Hepatocyte (in vitro differentiated cells): ENCODE results near the gene NME9. TPM values are rescaled to one million over a fixed set of nuclear protein-coding genes. Genes with fewer than 3 reads are reported as not detected.

ENCODE experiments used
- DNase-seq: peaks from one replicate; pipeline ENCODE4 v3.0.0-alpha.2; 2016; ENCODE audit warnings: low spot score
- H2AFZ ChIP-seq: fragments of 200-600 bp; sonication (generic); 2 replicates; pipeline ENCODE4 v1.6.0; 2016; ENCODE audit warnings: antibody characterized with exemption, mild to moderate bottlenecking
- H3K27ac ChIP-seq: fragments of 200-600 bp; sonication (generic); 2 replicates; pipeline ENCODE4 v1.5.1; 2016; ENCODE audit warnings: mild to moderate bottlenecking
- H3K27me3 ChIP-seq: fragments of 200-600 bp; sonication (generic); 2 replicates; pipeline ENCODE4 v1.6.1; 2016
- H3K36me3 ChIP-seq: fragments of 200-600 bp; sonication (generic); replicated peaks from 2 replicates; pipeline ENCODE4 v1.5.1; 2016; ENCODE audit warnings: low read depth; ENCODE audit not compliant: insufficient read depth
- H3K4me1 ChIP-seq: fragments of 200-600 bp; sonication (generic); 2 replicates; pipeline ENCODE4 v1.5.1; 2016; ENCODE audit warnings: mild to moderate bottlenecking, moderate library complexity; ENCODE audit not compliant: insufficient read depth
- H3K4me2 ChIP-seq: fragments of 200-600 bp; sonication (generic); 2 replicates; pipeline ENCODE4 v1.6.0; 2016
- H3K4me3 ChIP-seq: fragments of 200-600 bp; sonication (generic); 2 replicates; pipeline ENCODE4 v1.5.1; 2016; ENCODE audit warnings: mild to moderate bottlenecking
- H3K79me2 ChIP-seq: fragments of 200-600 bp; sonication (generic); 2 replicates; pipeline ENCODE4 v1.6.0; 2017; ENCODE audit warnings: mild to moderate bottlenecking
- H3K9me2 ChIP-seq: fragments of 200-600 bp; sonication (generic); replicated peaks from 2 replicates; pipeline ENCODE4 v1.6.0; 2017; ENCODE audit warnings: mild to moderate bottlenecking; ENCODE audit not compliant: insufficient read depth
- H3K9me3 ChIP-seq: fragments of 200-600 bp; sonication (generic); 2 replicates; pipeline ENCODE4 v1.5.1; 2016; ENCODE audit warnings: low read depth, mild to moderate bottlenecking
- H4K20me1 ChIP-seq: fragments of 200-600 bp; sonication (generic); 2 replicates; pipeline ENCODE4 v1.6.0; 2016; ENCODE audit warnings: mild to moderate bottlenecking; ENCODE audit not compliant: insufficient read depth, poor library complexity, severe bottlenecking
- CTCF ChIP-seq: fragments of 200-600 bp; sonication (generic); IDR thresholded peaks from 2 replicates; pipeline ENCODE4 v1.5.1; 2016; ENCODE audit warnings: antibody characterized with exemption, mild to moderate bottlenecking; ENCODE audit not compliant: poor library complexity
- EZH2 ChIP-seq: fragments of 200-600 bp; sonication (generic); IDR thresholded peaks from 2 replicates; pipeline ENCODE4 v1.6.1; 2016; ENCODE audit warnings: antibody characterized with exemption, mild to moderate bottlenecking, borderline replicate concordance
- EZH2phosphoT487 ChIP-seq: fragments of 200-600 bp; sonication (generic); IDR thresholded peaks from one replicate; pipeline ENCODE4 v1.6.1; 2018; ENCODE audit warnings: antibody characterized with exemption, mild to moderate bottlenecking, low read depth, moderate library complexity; ENCODE audit not compliant: unreplicated experiment, severe bottlenecking
- WGBS: methylation state at CpG from one replicate; pipeline ENCODE4 v1.1.6; 2016; ENCODE audit warnings: low lambda C conversion rate; ENCODE audit errors: missing lambda C conversion rate; 5-methylcytosine and 5-hydroxymethylcytosine counted together
- polyA plus RNA-seq: library from polyadenylated mRNA; unstranded; fragments of >200 nt; fragmentation: Nextera tagmentation; extraction: Ambion mirVana; gene quantifications from 2 replicates; pipeline ENCODE4 v1.2.1, GENCODE V29; 2016
- total RNA-seq: library from RNA; depleted of rRNA; stranded (reverse); fragments of >200 nt; gene quantifications from 2 replicates; pipeline ENCODE4 v1.2.3, GENCODE V29; 2014

NME9 gene
- total and polyA plus RNA-seq, 2 experiments from 2014 or later = 1.0 TPM; not detected in 1

- H3K27ac ChIP-seq = no peak overlapping the region
- no peaks in the 10 kb centered on the region for H3K9me3 ChIP-seq
- no peak for DNase-seq
- no peak overlapping the region for H3K4me2 ChIP-seq
- no peaks in the 10 kb centered on the region for H3K27me3 ChIP-seq
- no peak overlapping the region for H2AFZ ChIP-seq
- no peak for TF ChIP-seq CTCF
- no peak for TF ChIP-seq EZH2
- TF ChIP-seq EZH2phosphoT487 = no peak
- no peak overlapping the region for H3K4me3 ChIP-seq
- no peaks in the 10 kb centered on the region for H3K9me2 ChIP-seq
- no peaks in the 10 kb centered on the region for H3K4me1 ChIP-seq
- H4K20me1 ChIP-seq = no peaks in the 10 kb centered on the region
- no peaks in the 10 kb centered on the region for H3K79me2 ChIP-seq
- H3K36me3 ChIP-seq = no peaks in the 10 kb centered on the region
- whole genome bisulfite sequencing = 100% methylated on average over 1 of the region's 1 CpG
These were observed 31.8 kb downstream of the NME9 start for GRCh38 chr3:138297876-138298275.

GRCh38 chr3:138297059-138297607 is 32.5 kb downstream of the NME9 start:
- no peak for TF ChIP-seq EZH2phosphoT487
- TF ChIP-seq EZH2 = no peak
- TF ChIP-seq CTCF = no peak
- 97% methylated on average over 5 of the region's 5 CpGs for WGBS
- no peaks in the 10 kb centered on the region for H3K36me3 ChIP-seq

GRCh38 chr3:138296639-138297038 is 33.0 kb downstream of the NME9 start:
- no peak overlapping the region for H3K4me2 ChIP-seq
- no peak overlapping the region for H3K27ac ChIP-seq
- no peaks in the 10 kb centered on the region for H3K27me3 ChIP-seq
- H3K79me2 ChIP-seq = no peaks in the 10 kb centered on the region
- no peaks in the 10 kb centered on the region for H3K36me3 ChIP-seq
- H2AFZ ChIP-seq = no peak overlapping the region
- no peaks in the 10 kb centered on the region for H4K20me1 ChIP-seq
- no peak for DNase-seq
- no peaks in the 10 kb centered on the region for H3K4me1 ChIP-seq
- 100% methylated on average over 1 of the region's 1 CpG for WGBS
- no peaks in the 10 kb centered on the region for H3K9me2 ChIP-seq
- no peak for TF ChIP-seq CTCF
- H3K4me3 ChIP-seq = no peak overlapping the region
- no peaks in the 10 kb centered on the region for H3K9me3 ChIP-seq

More at GRCh38 chr3:138297059-138297607, 32.5 kb downstream of the NME9 start:
- Histone ChIP-seq H3K9me2 (no peaks in the 10 kb centered on the region), H3K4me1 (no peaks in the 10 kb centered on the region), H3K27ac (no peak overlapping the region), H3K4me2 (no peak overlapping the region), H3K9me3 (no peaks in the 10 kb centered on the region), H3K4me3 (no peak overlapping the region), H4K20me1 (no peaks in the 10 kb centered on the region), H2AFZ (no peak overlapping the region), H3K27me3 (no peaks in the 10 kb centered on the region), H3K79me2 (no peaks in the 10 kb centered on the region)
- no peak for DNase-seq

GRCh38 chr3:138289701-138290100 is 40.0 kb downstream of the NME9 start:
- Histone ChIP-seq H4K20me1 (no peaks in the 10 kb centered on the region), H3K36me3 (no peaks in the 10 kb centered on the region), H3K27me3 (no peaks in the 10 kb centered on the region), H3K27ac (no peak overlapping the region), H3K9me3 (no peaks in the 10 kb centered on the region), H2AFZ (no peak overlapping the region), H3K4me3 (no peak overlapping the region), H3K4me1 (no peaks in the 10 kb centered on the region), H3K4me2 (no peak overlapping the region), H3K9me2 (no peaks in the 10 kb centered on the region), H3K79me2 (no peaks in the 10 kb centered on the region)
- WGBS = 98% methylated on average over 3 of the region's 3 CpGs
- no peak for DNase-seq
- TF ChIP-seq CTCF = no peak
- TF ChIP-seq EZH2 = no peak
- no peak for TF ChIP-seq EZH2phosphoT487
